MM.1S (cell line): ENCODE results near the gene BCAS3.

Source experiments
- CTCF ChIP-seq: fragments of 300-600 bp; sonication (generic); IDR thresholded peaks from 2 replicates; pipeline ENCODE4 v1.5.1; 2016; ENCODE audit warnings: antibody characterized with exemption, low read length, mixed read lengths
- EZH2 ChIP-seq: fragments of 300-600 bp; sonication (generic); optimal IDR thresholded peaks from 2 replicates; pipeline ENCODE3; 2017; ENCODE audit warnings: low read depth, mild to moderate bottlenecking, antibody characterized with exemption, low read length, mixed read lengths
- EZH2phosphoT487 ChIP-seq: fragments of 300-600 bp; sonication (generic); IDR thresholded peaks from 2 replicates; pipeline ENCODE4 v1.6.1; 2018; ENCODE audit warnings: antibody characterized with exemption, low read length

GRCh38 chr17:61323909-61324868 is 646.5 kb downstream of the BCAS3 start:
- TF ChIP-seq EZH2phosphoT487 (no peak), CTCF (no peak), EZH2 (no peak)
